GM19438 (cell line): ENCODE data around the gene ITGB5.
A peak's percentile ranks its signal among the peaks of the same experiment; 100 is the strongest.
"Not testable (repeated sequence)": the region's sequence is repeated elsewhere in the genome, so short reads cannot be mapped to it uniquely, and the experiment has no call there.

Experiments used
- ATAC-seq: cut with Tn5 transposase; IDR thresholded peaks from one replicate; pipeline ENCODE4 v1.9.1; 2021; ENCODE audit warnings: low read depth; ENCODE audit not compliant: unreplicated experiment

ITGB5 gene

GRCh38 chr3:124759666-124760401, 127.3 kb downstream of the ITGB5 start:
- no peak for ATAC-seq

- ATAC-seq, result no peak
Measured at GRCh38 chr3:124758851-124759635, 128.1 kb downstream of the ITGB5 start.

- not testable (repeated sequence) for ATAC-seq
Measured at GRCh38 chr3:124757926-124758325, 129.2 kb downstream of the ITGB5 start.

- no peak for ATAC-seq
Measured at GRCh38 chr3:124752051-124752450, 135.1 kb downstream of the ITGB5 start.

- no peak for ATAC-seq
Measured at GRCh38 chr3:124751501-124751900, 135.7 kb downstream of the ITGB5 start.

- not testable (repeated sequence) for ATAC-seq
Measured at GRCh38 chr3:124749877-124750276, 137.3 kb downstream of the ITGB5 start.

GRCh38 chr3:124748560-124749198, 138.5 kb downstream of the ITGB5 start:
- no peak for ATAC-seq

- ATAC-seq, result no peak
Measured at GRCh38 chr3:124747111-124747981, 139.8 kb downstream of the ITGB5 start.

- no peak for ATAC-seq
Measured at GRCh38 chr3:124745756-124746155, 141.4 kb downstream of the ITGB5 start.

- no peak for ATAC-seq
Measured at GRCh38 chr3:124741027-124741426, 146.1 kb downstream of the ITGB5 start.

GRCh38 chr3:124731760-124732159, 155.4 kb downstream of the ITGB5 start:
- ATAC-seq, result no peak

GRCh38 chr3:124730941-124731297, 156.2 kb downstream of the ITGB5 start:
- no peak for ATAC-seq

GRCh38 chr3:124730129-124730940, 156.8 kb downstream of the ITGB5 start, which contains the start of gene UMPS:
Gene UMPS (plus strand): TSS chr3:124730452. CDS start chr3:124730472, 20 bp downstream.
- ATAC-seq, result peak; percentile 97

- no peak for ATAC-seq
Measured at GRCh38 chr3:124722589-124722988, 164.6 kb downstream of the ITGB5 start.

- ATAC-seq, result no peak
Measured at GRCh38 chr3:124714223-124714853, 172.8 kb downstream of the ITGB5 start.
